Measurements from ENCODE around the gene TMEM170B.

Gene TMEM170B

DNA sequence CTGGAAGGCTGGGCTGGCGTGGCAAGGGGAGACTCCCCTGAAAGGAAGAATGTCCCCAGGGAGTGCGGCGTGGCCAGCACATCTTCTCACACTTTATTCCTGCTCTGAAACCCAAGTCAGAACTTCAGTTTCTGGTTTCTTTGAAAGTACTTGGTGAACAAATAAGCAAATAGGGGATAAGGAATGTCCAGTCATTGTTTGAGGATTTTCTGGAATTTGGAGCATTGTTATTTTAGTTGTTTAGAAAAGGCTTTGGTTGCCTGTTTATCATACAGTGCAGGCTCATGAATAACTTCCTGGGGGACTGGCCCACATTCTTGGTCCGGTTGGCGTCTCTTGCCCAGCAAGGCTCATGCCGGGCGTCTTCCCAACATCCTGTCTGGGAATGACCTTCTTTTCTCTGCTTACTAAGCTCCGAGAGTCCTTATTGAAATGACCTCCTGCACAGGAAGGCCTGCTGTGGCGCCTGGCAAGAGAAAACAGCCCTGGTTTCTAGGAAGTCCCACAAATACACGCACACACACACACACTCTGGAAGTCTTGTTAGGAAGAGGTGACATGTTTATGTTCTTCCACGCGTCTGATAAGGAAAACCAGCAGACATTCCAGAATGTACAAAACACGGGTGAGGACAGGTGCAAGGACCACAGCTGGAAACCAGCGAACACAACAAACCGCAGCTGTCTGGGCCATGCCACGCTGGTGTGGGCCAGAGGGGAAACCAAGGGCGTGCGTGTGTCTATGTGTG, 71.9 kb downstream of the TMEM170B start:
- Mint-ChIP-seq H3K27me3 (peaks cover 7% of the 10 kb centered on the region), H3K36me3 (ENCODE audit: low read depth) (no peaks in the 10 kb centered on the region), H3K4me1 (ENCODE audit: low read depth) (no peaks in the 10 kb centered on the region), H3K4me3 (no peak overlapping the region), H3K27ac (no peak overlapping the region), H3K9me3 (no peaks in the 10 kb centered on the region)

DNA sequence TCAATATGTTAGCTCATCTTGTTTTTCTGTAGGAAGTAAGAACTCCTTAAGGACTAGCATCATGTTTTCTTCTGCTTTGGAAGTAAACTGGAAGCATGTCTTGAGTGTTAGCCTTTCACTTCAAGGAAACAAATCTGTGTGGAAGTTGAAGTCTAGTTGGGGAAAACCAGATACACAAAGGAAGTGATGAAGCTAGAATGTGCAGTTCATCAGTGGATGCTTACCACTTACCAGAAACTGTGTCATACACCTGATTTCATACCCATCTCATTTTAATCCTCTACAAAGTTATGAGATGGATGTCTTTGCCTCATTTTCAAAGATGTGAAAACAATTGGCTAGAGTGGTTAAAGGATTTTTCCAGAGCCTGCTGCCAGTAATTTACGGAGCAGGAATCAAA, 75.8 kb downstream of the TMEM170B start:
- Mint-ChIP-seq H3K27me3 (peaks cover 3% of the 10 kb centered on the region), H3K4me3 (no peak overlapping the region), H3K27ac (no peak overlapping the region)

DNA sequence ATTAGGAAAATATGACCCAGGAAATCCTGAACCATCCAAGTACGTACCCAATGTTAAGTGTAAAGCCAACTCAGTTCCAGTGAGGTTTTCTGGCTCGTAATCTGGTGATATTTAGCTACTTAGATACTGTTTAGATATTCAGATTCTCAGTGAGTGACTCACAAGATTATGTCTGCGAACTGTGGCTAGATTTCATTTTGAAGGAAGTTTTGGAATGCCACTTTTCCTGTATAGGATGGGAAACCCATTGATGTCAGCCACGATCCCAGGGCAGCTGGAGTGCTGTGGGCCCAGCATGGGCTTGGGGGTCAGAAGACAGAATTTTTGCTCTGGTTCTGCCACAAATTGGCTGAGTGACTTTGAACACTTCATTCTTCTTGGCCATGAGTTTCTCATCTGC, 76.3 kb downstream of the TMEM170B start:
- H3K9me3 Mint-ChIP-seq = no peaks in the 10 kb centered on the region
- H3K36me3 Mint-ChIP-seq (ENCODE audit: low read depth) = no peaks in the 10 kb centered on the region
- H3K27me3 Mint-ChIP-seq = peaks cover 3% of the 10 kb centered on the region
- H3K4me1 Mint-ChIP-seq (ENCODE audit: low read depth) = no peaks in the 10 kb centered on the region
- H3K4me3 Mint-ChIP-seq = no peak overlapping the region
- no peak overlapping the region for H3K27ac Mint-ChIP-seq

More for the DNA sequence above, 75.8 kb downstream of the TMEM170B start:
- H3K36me3 Mint-ChIP-seq (ENCODE audit: low read depth) = no peaks in the 10 kb centered on the region
- no peaks in the 10 kb centered on the region for H3K4me1 Mint-ChIP-seq (ENCODE audit: low read depth)
- H3K9me3 Mint-ChIP-seq = no peaks in the 10 kb centered on the region

DNA sequence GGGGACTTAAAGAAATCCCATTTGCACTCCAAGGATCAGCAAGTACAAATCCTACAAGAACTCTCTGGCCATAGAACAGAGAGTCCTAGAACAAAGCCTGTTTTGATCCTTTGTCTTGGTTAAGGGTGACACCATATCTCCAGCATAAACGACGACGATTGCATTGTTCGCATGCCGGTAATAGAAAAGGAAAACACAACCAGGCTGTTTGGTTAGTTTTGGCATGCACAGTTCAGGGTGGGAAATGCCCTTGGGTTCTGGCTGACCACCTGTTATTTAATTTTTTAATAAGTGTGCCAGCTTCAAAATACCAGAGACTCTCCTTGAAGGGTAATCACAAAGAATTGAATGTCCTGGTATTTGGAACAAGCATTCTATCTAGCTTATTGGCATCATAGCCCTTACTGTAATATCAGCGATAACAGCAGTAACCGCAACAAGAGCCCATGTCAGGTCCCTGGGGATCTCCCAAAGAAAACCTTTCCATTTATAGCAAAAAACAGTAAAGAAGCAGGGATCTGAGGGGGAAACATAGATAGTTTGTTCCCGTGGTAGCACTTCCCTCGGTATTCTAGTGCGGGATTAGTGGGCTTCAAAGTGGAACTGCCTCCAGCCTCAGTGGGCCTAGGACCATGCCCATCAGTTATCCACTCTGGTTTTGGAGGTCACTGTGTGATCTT, 77.1 kb downstream of the TMEM170B start:
- Mint-ChIP-seq H3K4me1 (ENCODE audit: low read depth) (no peaks in the 10 kb centered on the region), H3K9me3 (no peaks in the 10 kb centered on the region), H3K27ac (no peak overlapping the region), H3K4me3 (no peak overlapping the region), H3K27me3 (peaks cover 1% of the 10 kb centered on the region), H3K36me3 (ENCODE audit: low read depth) (no peaks in the 10 kb centered on the region)

DNA sequence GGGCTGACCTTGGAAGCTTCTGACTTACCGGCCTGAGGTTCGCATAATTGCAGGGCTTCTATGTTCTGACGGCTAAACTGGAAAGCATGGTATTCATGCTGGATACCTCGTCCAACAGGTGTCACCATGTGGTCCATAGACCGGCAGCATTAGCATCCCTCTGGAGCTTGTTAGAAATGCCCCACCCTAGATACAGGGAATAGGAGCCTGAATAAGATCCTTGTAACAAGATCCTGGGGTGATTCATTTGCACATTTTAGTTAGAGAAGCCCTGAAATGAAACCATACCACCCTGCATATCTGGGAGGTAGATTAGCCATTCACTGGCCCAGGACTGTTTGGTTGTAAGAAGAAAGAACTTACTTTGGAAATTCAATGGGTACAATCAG, 77.7 kb downstream of the TMEM170B start:
- Mint-ChIP-seq H3K4me1 (ENCODE audit: low read depth) (no peaks in the 10 kb centered on the region), H3K4me3 (no peak overlapping the region), H3K36me3 (ENCODE audit: low read depth) (no peaks in the 10 kb centered on the region), H3K27ac (no peak overlapping the region), H3K9me3 (no peaks in the 10 kb centered on the region), H3K27me3 (no peaks in the 10 kb centered on the region)

DNA sequence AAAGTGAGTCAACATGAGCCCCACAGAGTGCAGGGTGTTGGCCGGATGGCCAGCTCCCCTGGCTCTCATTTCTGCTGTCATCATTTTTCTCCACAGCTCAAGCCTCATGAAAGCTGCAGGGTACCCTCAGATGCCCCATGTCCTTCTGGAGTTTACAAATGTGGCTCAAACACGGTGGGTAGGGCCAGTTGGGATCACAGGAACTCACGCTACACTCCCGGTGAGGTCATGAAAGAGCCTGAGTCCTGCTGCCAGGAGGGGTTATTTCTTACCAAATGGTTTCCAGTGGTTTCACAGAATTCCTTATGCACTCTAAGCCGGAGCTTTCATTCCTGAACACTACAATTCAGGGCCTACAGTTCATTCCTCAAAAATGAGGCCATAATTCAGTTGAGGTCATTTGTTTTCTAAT, 78.7 kb downstream of the TMEM170B start:
- no peak overlapping the region for H3K4me3 Mint-ChIP-seq
- H3K27me3 Mint-ChIP-seq = no peaks in the 10 kb centered on the region
- no peak overlapping the region for H3K27ac Mint-ChIP-seq
- H3K9me3 Mint-ChIP-seq = no peaks in the 10 kb centered on the region
- H3K36me3 Mint-ChIP-seq (ENCODE audit: low read depth) = no peaks in the 10 kb centered on the region
- no peaks in the 10 kb centered on the region for H3K4me1 Mint-ChIP-seq (ENCODE audit: low read depth)

DNA sequence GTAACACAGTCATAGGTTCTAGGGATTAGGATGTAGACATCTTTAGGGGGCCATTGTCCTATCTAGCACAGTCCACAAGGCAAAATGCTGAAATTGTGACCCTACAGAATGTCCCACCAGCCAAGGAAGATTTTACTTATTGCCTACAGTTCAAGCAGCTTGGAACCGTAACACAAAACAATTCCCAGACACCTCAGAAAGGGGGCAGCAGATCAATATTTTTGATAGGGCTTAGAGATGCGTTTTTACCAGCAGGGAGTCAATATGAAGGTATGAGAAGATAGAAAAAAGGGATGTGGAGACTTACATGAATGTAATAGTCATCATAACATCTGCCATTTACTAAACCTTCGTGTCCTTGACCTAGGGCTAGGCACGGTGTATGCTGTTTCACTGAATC, 81.0 kb downstream of the TMEM170B start:
- Mint-ChIP-seq H3K27me3 (no peaks in the 10 kb centered on the region), H3K27ac (no peak overlapping the region), H3K4me1 (ENCODE audit: low read depth) (no peaks in the 10 kb centered on the region), H3K36me3 (ENCODE audit: low read depth) (no peaks in the 10 kb centered on the region), H3K4me3 (no peak overlapping the region), H3K9me3 (no peaks in the 10 kb centered on the region)

DNA sequence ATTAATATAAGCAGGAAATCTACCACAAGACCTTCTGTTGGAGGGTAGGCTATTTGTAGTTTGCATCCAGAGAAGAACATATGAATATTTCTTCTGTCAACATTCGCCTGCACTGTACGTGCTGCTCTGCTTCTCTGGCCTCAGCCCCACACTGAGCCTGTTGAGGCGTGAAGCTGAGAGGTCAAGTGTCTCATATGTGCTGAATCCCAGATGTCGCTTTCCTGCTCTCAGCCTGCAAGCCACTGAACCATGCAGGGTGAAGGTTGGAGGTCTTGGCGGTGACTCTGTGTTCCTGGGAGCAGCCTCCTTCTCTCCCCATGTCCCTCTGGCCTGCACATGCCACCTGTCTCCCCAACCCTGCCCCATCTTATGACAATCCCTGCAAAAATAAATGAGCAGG, 83.6 kb downstream of the TMEM170B start:
- Mint-ChIP-seq H3K27ac (no peak overlapping the region), H3K36me3 (ENCODE audit: low read depth) (no peaks in the 10 kb centered on the region), H3K27me3 (peaks cover 4% of the 10 kb centered on the region), H3K4me1 (ENCODE audit: low read depth) (no peaks in the 10 kb centered on the region), H3K4me3 (no peak overlapping the region), H3K9me3 (no peaks in the 10 kb centered on the region)

DNA sequence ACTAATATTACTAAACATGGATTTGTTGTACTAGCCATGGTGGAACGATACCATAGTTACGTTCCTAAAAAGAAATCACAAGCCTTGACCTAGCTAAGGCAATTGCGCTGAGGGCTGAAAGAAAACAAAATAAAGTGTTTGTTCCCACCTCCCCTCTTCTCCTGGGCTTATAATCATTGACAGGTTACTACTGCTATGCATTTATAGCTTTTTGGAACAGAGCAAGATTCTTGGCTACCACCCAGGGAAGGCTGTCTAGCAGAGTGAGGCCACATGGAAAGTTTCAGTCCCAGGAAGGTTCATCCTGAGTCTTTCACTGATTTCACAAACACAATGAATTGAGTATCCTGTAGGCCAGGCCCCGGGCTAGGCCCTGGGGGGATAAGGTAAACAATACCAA, 84.6 kb downstream of the TMEM170B start:
- H3K27me3 Mint-ChIP-seq = peaks cover 4% of the 10 kb centered on the region
- H3K4me1 Mint-ChIP-seq (ENCODE audit: low read depth) = no peaks in the 10 kb centered on the region
- no peaks in the 10 kb centered on the region for H3K36me3 Mint-ChIP-seq (ENCODE audit: low read depth)
- H3K9me3 Mint-ChIP-seq = no peaks in the 10 kb centered on the region
- no peak overlapping the region for H3K4me3 Mint-ChIP-seq
- no peak overlapping the region for H3K27ac Mint-ChIP-seq

DNA sequence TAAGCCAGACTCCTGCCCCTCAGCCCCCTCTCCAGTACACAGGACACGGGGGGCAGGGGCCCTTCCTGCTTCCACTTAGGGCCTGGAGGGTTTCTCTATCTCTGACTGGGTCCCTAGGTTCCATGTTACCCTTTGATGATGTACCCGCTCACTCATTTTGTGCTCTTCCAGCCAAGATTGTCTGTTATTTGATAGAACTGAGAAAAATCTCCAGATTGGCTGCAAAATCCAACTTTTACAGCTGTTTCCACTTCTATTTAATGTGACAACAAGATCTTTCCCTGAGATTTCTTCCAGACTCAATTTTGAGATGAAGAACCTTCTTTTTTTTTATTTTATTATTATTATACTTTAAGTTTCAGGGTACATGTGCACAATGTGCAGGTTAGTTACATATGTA, 85.7 kb downstream of the TMEM170B start:
- Mint-ChIP-seq H3K9me3 (no peaks in the 10 kb centered on the region), H3K36me3 (ENCODE audit: low read depth) (no peaks in the 10 kb centered on the region), H3K4me3 (no peak overlapping the region), H3K27ac (no peak overlapping the region), H3K4me1 (ENCODE audit: low read depth) (no peaks in the 10 kb centered on the region), H3K27me3 (peaks cover 4% of the 10 kb centered on the region)

DNA sequence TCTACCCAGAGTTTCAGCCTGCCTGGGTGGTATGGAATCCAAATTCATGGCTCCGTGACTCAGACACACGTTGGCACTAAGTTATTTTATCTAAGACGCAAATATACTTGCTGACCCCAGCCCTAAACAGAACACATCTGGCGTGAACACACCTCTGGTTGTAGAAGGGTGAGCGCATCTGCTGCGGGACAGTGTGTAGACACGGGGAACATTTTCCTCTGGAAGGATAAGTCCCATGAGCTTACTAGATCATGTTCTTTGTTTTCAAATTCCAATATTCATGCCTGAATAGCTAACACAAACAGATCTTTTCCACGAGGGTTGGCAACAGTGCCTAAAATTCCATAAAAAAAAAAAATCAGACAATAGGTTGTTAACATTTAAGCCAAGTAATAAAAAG, 87.8 kb downstream of the TMEM170B start:
- no peak overlapping the region for H3K27ac Mint-ChIP-seq
- H3K4me3 Mint-ChIP-seq = no peak overlapping the region
- H3K9me3 Mint-ChIP-seq = no peaks in the 10 kb centered on the region
- H3K4me1 Mint-ChIP-seq (ENCODE audit: low read depth) = no peaks in the 10 kb centered on the region
- no peaks in the 10 kb centered on the region for H3K36me3 Mint-ChIP-seq (ENCODE audit: low read depth)
- peaks cover 9% of the 10 kb centered on the region for H3K27me3 Mint-ChIP-seq

DNA sequence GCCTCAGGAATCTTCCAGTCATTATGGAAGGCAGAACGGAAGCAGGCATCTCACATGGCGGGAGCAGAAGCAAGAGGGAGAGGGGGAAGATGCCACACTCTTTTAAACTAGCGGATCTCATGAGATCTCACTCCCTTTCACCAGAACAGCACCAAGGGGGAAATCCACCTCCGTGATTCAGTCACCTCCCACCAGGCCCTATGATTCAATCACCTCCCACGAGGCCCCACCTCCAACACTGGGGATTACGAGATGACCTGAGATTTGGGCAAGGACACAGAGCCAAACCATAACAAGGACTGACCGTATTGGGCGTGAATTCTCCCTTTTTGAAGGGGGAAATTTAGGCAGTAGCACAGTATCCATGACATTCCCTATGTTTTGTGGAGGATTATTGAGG, 88.8 kb downstream of the TMEM170B start:
- Mint-ChIP-seq H3K4me1 (ENCODE audit: low read depth) (no peaks in the 10 kb centered on the region), H3K4me3 (no peak overlapping the region), H3K9me3 (no peaks in the 10 kb centered on the region), H3K36me3 (ENCODE audit: low read depth) (no peaks in the 10 kb centered on the region), H3K27ac (no peak overlapping the region), H3K27me3 (peaks cover 9% of the 10 kb centered on the region)

DNA sequence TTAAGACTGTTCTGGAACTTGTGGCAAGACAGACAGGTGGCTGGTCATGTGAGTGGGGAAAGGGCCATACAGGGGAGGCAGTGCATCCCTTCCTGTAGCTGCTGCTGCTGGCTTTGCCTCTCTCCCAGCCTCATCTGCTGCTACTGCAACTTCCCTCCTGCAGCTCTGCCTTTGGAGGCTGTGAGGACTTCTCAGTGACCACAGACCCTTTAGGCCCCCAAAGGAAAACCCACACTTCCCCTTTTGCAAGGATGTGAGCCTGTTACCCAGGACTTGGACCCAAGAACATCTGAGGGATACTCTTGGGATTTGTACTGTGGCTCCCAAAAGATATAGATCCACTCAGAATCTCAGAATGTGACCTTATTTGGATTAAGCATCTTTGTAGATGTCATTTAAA, 91.0 kb downstream of the TMEM170B start:
- no peaks in the 10 kb centered on the region for H3K9me3 Mint-ChIP-seq
- H3K36me3 Mint-ChIP-seq (ENCODE audit: low read depth) = no peaks in the 10 kb centered on the region
- no peak overlapping the region for H3K4me3 Mint-ChIP-seq
- no peaks in the 10 kb centered on the region for H3K4me1 Mint-ChIP-seq (ENCODE audit: low read depth)
- peaks cover 9% of the 10 kb centered on the region for H3K27me3 Mint-ChIP-seq
- no peak overlapping the region for H3K27ac Mint-ChIP-seq

DNA sequence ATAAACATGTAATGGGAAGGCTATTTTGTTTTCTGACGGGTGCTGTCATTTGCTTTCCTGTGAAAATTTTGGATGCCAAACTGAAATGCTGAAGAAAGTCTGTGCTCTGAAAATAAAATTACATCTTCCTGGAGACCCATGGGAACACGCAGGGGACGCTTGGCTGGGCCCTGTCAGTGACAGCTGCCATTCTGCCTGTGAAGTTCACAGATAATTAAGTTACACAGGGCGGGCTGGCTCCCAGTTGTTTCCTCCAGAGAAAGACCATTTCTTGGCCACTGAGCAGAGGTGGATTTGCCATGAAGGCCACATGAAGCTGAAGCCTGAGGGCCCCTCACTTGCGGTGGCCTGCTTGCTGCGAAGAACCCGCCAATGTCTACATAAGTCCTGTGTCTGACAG, 93.5 kb downstream of the TMEM170B start:
- Mint-ChIP-seq H3K4me1 (ENCODE audit: low read depth) (no peaks in the 10 kb centered on the region), H3K27ac (no peak overlapping the region), H3K27me3 (peaks cover 5% of the 10 kb centered on the region), H3K36me3 (ENCODE audit: low read depth) (no peaks in the 10 kb centered on the region), H3K4me3 (no peak overlapping the region), H3K9me3 (no peaks in the 10 kb centered on the region)

DNA sequence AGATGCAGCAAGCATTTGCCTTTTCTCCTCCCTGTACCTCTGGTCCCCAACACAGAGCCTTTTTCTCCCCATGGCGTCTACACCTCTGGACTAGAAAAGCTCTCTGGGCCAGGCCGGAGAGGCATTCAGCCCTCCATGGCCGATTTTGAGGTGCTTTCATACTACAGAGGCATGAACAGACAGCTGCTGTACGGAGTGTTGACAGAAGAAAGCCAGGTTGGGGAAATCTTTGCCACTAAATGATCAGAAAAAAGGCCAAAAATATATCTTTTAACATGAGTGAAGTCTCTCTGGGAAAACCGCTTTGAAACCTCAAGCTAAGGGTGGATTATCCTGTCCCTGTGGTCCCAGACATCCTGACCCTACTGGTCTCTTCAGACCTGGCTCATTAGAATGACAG, 94.0 kb downstream of the TMEM170B start:
- H3K4me1 Mint-ChIP-seq (ENCODE audit: low read depth) = no peaks in the 10 kb centered on the region
- no peaks in the 10 kb centered on the region for H3K9me3 Mint-ChIP-seq
- H3K4me3 Mint-ChIP-seq = no peak overlapping the region
- peaks cover 5% of the 10 kb centered on the region for H3K27me3 Mint-ChIP-seq
- H3K27ac Mint-ChIP-seq = no peak overlapping the region
- no peaks in the 10 kb centered on the region for H3K36me3 Mint-ChIP-seq (ENCODE audit: low read depth)

DNA sequence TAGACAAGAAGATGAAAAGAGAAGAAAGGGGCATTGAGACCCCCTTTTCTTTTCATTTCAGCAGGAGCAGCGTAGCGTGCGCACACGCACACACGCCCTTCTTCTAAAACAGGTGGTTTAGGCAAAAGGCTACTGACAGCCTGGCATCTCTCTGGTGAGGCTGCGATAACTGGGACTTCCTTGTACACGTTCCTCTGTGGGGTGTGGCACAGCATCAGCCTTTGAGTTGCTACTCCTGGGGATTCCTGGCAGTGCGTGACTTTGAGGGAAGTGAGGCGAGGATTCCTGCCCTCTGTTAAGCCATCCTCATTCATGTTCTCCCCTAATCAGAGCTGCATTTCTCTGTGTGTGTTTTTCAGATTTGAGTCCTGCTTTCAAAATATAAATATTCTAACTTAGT, 94.7 kb downstream of the TMEM170B start:
- Mint-ChIP-seq H3K9me3 (no peaks in the 10 kb centered on the region), H3K4me1 (ENCODE audit: low read depth) (no peaks in the 10 kb centered on the region), H3K36me3 (ENCODE audit: low read depth) (no peaks in the 10 kb centered on the region), H3K27me3 (peaks cover 5% of the 10 kb centered on the region), H3K27ac (no peak overlapping the region), H3K4me3 (no peak overlapping the region)

Measured in stimulated activated naive CD8-positive, alpha-beta T cell treated with anti-CD3 and anti-CD28 coated beads, Interleukin-15, Interleukin-2, amounts not matched to agents 100 ng/mL and 50 ng/mL, for 24 hours (primary cell).